Left lung (tissue), 14 donors: ENCODE data around the gene CCSER2. TPM values are rescaled to one million over a fixed set of nuclear protein-coding genes. Genes with fewer than 3 reads are reported as not detected.
"Not testable (repeated sequence)": the region's sequence is repeated elsewhere in the genome, so short reads cannot be mapped to it uniquely, and the experiment has no call there.

Experiments used
- ATAC-seq: fragments of 200-7000 bp; cut with Tn5 transposase; one replicate; pipeline ENCODE4 v1.9.1; 2020; ENCODE audit warnings: moderate library complexity
- DNase-seq, 4 donors: peaks; one replicate each; pipeline ENCODE4 v3.0.0-alpha.2; 2013 to 2020
- H3K27ac ChIP-seq, 2 donors: fragments of 200-600 bp; sonication (generic) in 1 of 2; one replicate each; pipeline versions ENCODE4 v1.5.0 to v1.8.0; 2020 to 2021
- H3K27me3 ChIP-seq, 2 donors: fragments of 200-600 bp; sonication (generic) in 1 of 2; one replicate each; pipeline versions ENCODE4 v1.5.0 to v1.8.0; 2020 to 2021
- H3K36me3 ChIP-seq, 2 donors: fragments of 200-600 bp; sonication (generic) in 1 of 2; one replicate each; pipeline versions ENCODE4 v1.5.0 to v1.8.0; 2020 to 2021
- H3K4me1 ChIP-seq, 2 donors: fragments of 200-600 bp; one replicate each; pipeline ENCODE4 v1.8.0; 2021
- H3K4me3 ChIP-seq, 2 donors: fragments of 200-600 bp; sonication (generic) in 1 of 2; one replicate each; pipeline versions ENCODE4 v1.5.0 to v1.8.0; 2020 to 2021; ENCODE audit warnings: mild to moderate bottlenecking in 1 of 2
- H3K9me3 ChIP-seq, 2 donors: fragments of 200-600 bp; sonication (generic) in 1 of 2; one replicate each; pipeline versions ENCODE4 v1.5.0 to v1.8.0; 2020 to 2021
- CTCF ChIP-seq, 2 donors: fragments of 200-600 bp; sonication (generic) in 1 of 2; IDR thresholded peaks; one replicate each; pipeline versions ENCODE4 v1.5.0 to v1.8.0; 2021; ENCODE audit warnings: antibody characterized with exemption in 2 of 2
- intact Hi-C, 2 donors: fragments of 100-400 bp; cut with DNase I; formaldehyde crosslinking; loops; one replicate each; pipeline versions ENCODE4 v1.11.2 to v1.14.2; 2022
- long read RNA-seq, 12 donors: library from polyadenylated mRNA in 2 of 12; unstranded in 2 of 12; transcript quantifications; one replicate each; pipeline ENCODE4 v2.0.0 and lab custom pipeline, GENCODE V29; 2019 to 2026
- polyA plus RNA-seq, 6 donors: library from polyadenylated mRNA; unstranded; fragments of 120-200 nt; gene quantifications; one replicate each; pipeline ENCODE4 v1.2.1, GENCODE V29; 2013; ENCODE audit not compliant: insufficient read length in 6 of 6
- total RNA-seq, 2 donors: library from RNA; stranded (reverse); fragmentation: NEBNext Ultra II Directional; extraction: Animal tissue kit (Norgen Biotek cat#: 25700); gene quantifications; one replicate each; pipeline ENCODE4 v1.2.1, GENCODE V29; 2021
- donor health status: DM: no; HTN: yes; CAD: no.
- donor health status: DM: no; HTN: no; CAD: no.

CCSER2 gene
- total RNA-seq (10 to 100 TPM; 56.5 to 65.5 TPM), polyA plus RNA-seq (10 to 100 TPM; 32.7 to 38.6 (median 36.5) TPM)
- long read RNA-seq, donor 1, full-length matches to known transcripts: 4 of 20 reads
- long read RNA-seq, donor 1, partial matches to known transcripts: 16 of 20 reads
- long read RNA-seq, donor 1, other reads (novel, unspliced or antisense): 0 of 20 reads
- long read RNA-seq, donor 2, full-length matches to known transcripts: 1 of 1 reads
- long read RNA-seq, donor 2, partial matches to known transcripts: 0 of 1 reads
- long read RNA-seq, donor 2, other reads (novel, unspliced or antisense): 0 of 1 reads
- long read RNA-seq, donor 3, full-length matches to known transcripts: 3 of 3 reads
- long read RNA-seq, donor 3, partial matches to known transcripts: 0 of 3 reads
- long read RNA-seq, donor 3, other reads (novel, unspliced or antisense): 0 of 3 reads
- long read RNA-seq, donor 4, partial matches to known transcripts: 18 of 21 reads
- long read RNA-seq, donor 4, other reads (novel, unspliced or antisense): 1 of 21 reads
- long read RNA-seq, donor 5, full-length matches to known transcripts: 2 of 10 reads
- long read RNA-seq, donor 5, partial matches to known transcripts: 8 of 10 reads
- long read RNA-seq, donor 5, other reads (novel, unspliced or antisense): 0 of 10 reads
- long read RNA-seq, donor 6, full-length matches to known transcripts: 3 of 3 reads
- long read RNA-seq, donor 6, partial matches to known transcripts: 0 of 3 reads
- long read RNA-seq, donor 6, other reads (novel, unspliced or antisense): 0 of 3 reads
- long read RNA-seq, donor 7, full-length matches to known transcripts: 1 of 1 reads
- long read RNA-seq, donor 7, partial matches to known transcripts: 0 of 1 reads
- long read RNA-seq, donor 7, other reads (novel, unspliced or antisense): 0 of 1 reads
- long read RNA-seq, donor 8, full-length matches to known transcripts: 3 of 3 reads
- long read RNA-seq, donor 8, partial matches to known transcripts: 0 of 3 reads
- long read RNA-seq, donor 8, other reads (novel, unspliced or antisense): 0 of 3 reads
- long read RNA-seq, donor 9: 0 reads
- long read RNA-seq, donor 10, partial matches to known transcripts: 5 of 7 reads
- long read RNA-seq, donor 10, other reads (novel, unspliced or antisense): 2 of 7 reads
- long read RNA-seq, donor 11, full-length matches to known transcripts: 2 of 19 reads
- long read RNA-seq, donor 11, partial matches to known transcripts: 17 of 19 reads
- long read RNA-seq, donor 11, other reads (novel, unspliced or antisense): 0 of 19 reads
- long read RNA-seq, donor 12, full-length matches to known transcripts: 3 of 3 reads
- long read RNA-seq, donor 12, partial matches to known transcripts: 0 of 3 reads
- long read RNA-seq, donor 12, other reads (novel, unspliced or antisense): 0 of 3 reads

GRCh38 chr10:84328418-84329195, at the start of gene CCSER2:
CCSER2 (plus strand) TSS chr10:84328589; CDS start chr10:84371053, 42,464 bp downstream.
- peak within 1 kb of the TSS; percentile 93 to 96 for H3K27ac ChIP-seq
- peaks cover 10 to 49% of the 10 kb centered on the region in 2 donors for H3K4me1 ChIP-seq
- H3K27me3 ChIP-seq: no peaks in the 10 kb centered on the region
- peak within 1 kb of the TSS; percentile 83 for H3K4me3 ChIP-seq
- DNase-seq (peak; percentile 89 to 100 (median 96)), ATAC-seq (peak; percentile 98)
- intact Hi-C loops: no loop called here
- no peaks in the 10 kb centered on the region for H3K36me3 ChIP-seq
- peak in 1 of 2 donors; percentile 25 for TF ChIP-seq CTCF (IDR thresholded peaks at IDR 0.05)
- no peaks in the 10 kb centered on the region for H3K9me3 ChIP-seq

DNA sequence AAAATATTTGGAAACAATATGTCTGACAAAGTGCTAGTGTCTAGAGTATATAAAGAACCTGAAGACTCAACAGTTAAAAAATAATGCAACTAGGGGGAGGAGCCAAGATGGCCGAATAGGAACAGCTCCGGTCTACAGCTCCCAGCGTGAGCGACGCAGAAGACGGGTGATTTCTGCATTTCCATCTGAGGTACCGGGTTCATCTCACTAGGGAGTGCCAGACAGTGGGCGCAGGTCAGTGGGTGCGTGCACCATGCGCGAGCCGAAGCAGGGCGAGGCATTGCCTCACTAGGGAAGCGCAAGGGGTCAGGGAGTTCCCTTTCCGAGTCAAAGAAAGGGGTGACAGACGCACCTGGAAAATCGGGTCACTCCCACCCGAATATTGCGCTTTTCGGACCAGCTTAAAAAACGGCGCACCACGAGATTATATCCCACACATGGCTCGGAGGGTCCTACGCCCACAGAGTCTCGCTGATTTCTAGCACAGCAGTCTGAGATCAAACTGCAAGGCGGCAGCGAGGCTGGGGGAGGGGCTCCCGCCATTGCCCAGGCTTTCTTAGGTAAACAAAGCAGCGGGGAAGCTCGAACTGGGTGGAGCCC, 48.4 kb upstream of the CCSER2 start:
- H3K27ac ChIP-seq, H3K9me3 ChIP-seq, ATAC-seq, H3K4me1 ChIP-seq, H3K36me3 ChIP-seq, H3K27me3 ChIP-seq, DNase-seq, H3K4me3 ChIP-seq: not testable (repeated sequence)
- intact Hi-C loops: loop anchor here in 1 of 2 donors (10.0 kb wide), 1 partner anchor 255 kb away; no protein-coding TSS in a partner anchor

GRCh38 chr10:84286695-84287094, 41.7 kb upstream of the CCSER2 start:
- Histone ChIP-seq H3K27ac (no peak overlapping the region), H3K36me3 (no peaks in the 10 kb centered on the region), H3K4me3 (no peak overlapping the region), H3K27me3 (no peaks in the 10 kb centered on the region), H3K9me3 (no peaks in the 10 kb centered on the region), H3K4me1 (no peaks in the 10 kb centered on the region)
- ATAC-seq: no peak
- no peak for DNase-seq
- no peak for TF ChIP-seq CTCF (IDR thresholded peaks at IDR 0.05)
- intact Hi-C loops: no loop called here

- Histone ChIP-seq H3K27me3 (no peaks in the 10 kb centered on the region), H3K4me3 (no peak overlapping the region), H3K27ac (no peak overlapping the region), H3K4me1 (no peaks in the 10 kb centered on the region), H3K9me3 (no peaks in the 10 kb centered on the region), H3K36me3 (no peaks in the 10 kb centered on the region)
- TF ChIP-seq CTCF (IDR thresholded peaks at IDR 0.05): no peak
- no peak for ATAC-seq
- intact Hi-C loops: no loop called here
- no peak for DNase-seq
Observed at GRCh38 chr10:84288151-84288550, 40.2 kb upstream of the CCSER2 start.
